Aortic smooth muscle cell (primary cell): Measurements from ENCODE around the gene MCCC2. TPM values are rescaled to one million over a fixed set of nuclear protein-coding genes. Genes with fewer than 3 reads are reported as not detected.

Experiments used
- total RNA-seq: library from RNA; depleted of rRNA; stranded (reverse); fragments of >200 nt; gene quantifications from 2 replicates; pipeline ENCODE4 v1.2.3, GENCODE V29; 2014

MCCC2 gene
- total RNA-seq, result 19.3 and 20.1 TPM in 2 replicates

GRCh38 chr5:71586941-71587765 is at the start of gene MCCC2:
TSS of gene MCCC2 (plus strand) at chr5:71587340. CDS start at chr5:71587426, 86 bp downstream.

Other genes starting within 250 kb of the MCCC2 start
- 20.8 and 21.7 TPM in 2 replicates for gene BDP1, start 131.7 kb upstream of the MCCC2 start, total RNA-seq
- not detected in 2 replicates for gene CARTPT, start 131.9 kb downstream of the MCCC2 start, total RNA-seq